RWPE1 (cell line): Measurements from ENCODE around the gene COL27A1.

Source experiments
- CTCF ChIA-PET: fragments of 350-600 bp; sonication (Branson Sonifier 250); formaldehyde crosslinking; extraction: SDS; loops from one replicate; lab custom pipeline; 2021; lab: Yijun Ruan, JAX
- POLR2A ChIA-PET: fragments of 400-600 bp; formaldehyde crosslinking; extraction: SDS; loops from one replicate; lab custom pipeline; 2020; ENCODE audit warnings: antibody characterized with exemption; ENCODE audit not compliant: low non-redundant PET; lab: Yijun Ruan, JAX
- DNase-seq: peaks from one replicate; pipeline ENCODE4 v3.0.0; 2012; ENCODE audit warnings: low spot score
- H3K27ac ChIP-seq: fragments of 450-650 bp; 2 replicates; pipeline ENCODE4 v1.5.1; 2017
- TF ChIP-seq, protein P1 (sequence below): fragments of 450-650 bp; conservative IDR thresholded peaks from 2 replicates; pipeline ENCODE4 v1.5.1; 2017; ENCODE audit warnings: low read depth, mild to moderate bottlenecking

COL27A1 gene

DNA sequence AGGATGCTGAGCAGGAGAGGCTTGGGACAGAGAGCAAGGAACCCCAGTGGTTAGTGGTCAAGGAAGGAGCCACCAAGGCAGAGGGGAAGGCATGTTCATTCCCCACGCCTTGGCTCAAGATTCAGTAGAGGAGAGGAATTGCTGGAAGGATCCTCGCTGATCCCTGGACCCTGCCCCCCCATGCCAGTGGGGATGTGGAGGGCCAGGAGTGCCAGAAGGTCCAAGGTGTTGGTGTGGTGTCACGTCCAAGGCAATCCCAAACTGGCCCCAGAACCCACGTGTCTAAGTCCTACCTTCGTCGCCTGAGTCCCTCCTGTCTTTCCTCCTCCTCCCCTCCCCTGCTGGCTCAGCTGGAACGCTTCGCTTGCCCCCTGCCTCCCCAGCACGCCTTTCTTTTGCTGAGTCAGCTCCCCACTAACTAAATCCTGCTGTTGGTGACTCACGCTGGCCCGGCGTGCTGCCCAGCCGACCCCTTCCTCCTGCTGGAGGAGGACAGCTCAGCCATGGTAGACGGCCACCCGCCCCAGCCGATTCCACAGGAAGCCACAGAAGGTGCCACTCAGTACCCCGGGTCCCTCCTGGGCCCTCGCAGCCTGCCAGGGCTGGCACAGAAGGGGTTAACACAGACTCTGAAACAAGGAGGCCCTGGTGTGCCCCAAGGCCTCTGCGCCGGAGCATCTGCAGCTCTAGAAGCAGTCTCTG lies 130.0 kb downstream of the COL27A1 start:
- POLR2A ChIA-PET, result no interaction called here
- CTCF ChIA-PET, result interaction anchor here (0.5 to 1.5 kb wide), 2 partner anchors 177 to 1010 kb away, joined by 3 to 9 read pairs; partner anchors contain the start of gene CDC26
- DNase-seq, result peak; percentile 75
- peak overlapping the region; percentile 68 for H3K27ac ChIP-seq
- TF ChIP-seq, protein P1, sequence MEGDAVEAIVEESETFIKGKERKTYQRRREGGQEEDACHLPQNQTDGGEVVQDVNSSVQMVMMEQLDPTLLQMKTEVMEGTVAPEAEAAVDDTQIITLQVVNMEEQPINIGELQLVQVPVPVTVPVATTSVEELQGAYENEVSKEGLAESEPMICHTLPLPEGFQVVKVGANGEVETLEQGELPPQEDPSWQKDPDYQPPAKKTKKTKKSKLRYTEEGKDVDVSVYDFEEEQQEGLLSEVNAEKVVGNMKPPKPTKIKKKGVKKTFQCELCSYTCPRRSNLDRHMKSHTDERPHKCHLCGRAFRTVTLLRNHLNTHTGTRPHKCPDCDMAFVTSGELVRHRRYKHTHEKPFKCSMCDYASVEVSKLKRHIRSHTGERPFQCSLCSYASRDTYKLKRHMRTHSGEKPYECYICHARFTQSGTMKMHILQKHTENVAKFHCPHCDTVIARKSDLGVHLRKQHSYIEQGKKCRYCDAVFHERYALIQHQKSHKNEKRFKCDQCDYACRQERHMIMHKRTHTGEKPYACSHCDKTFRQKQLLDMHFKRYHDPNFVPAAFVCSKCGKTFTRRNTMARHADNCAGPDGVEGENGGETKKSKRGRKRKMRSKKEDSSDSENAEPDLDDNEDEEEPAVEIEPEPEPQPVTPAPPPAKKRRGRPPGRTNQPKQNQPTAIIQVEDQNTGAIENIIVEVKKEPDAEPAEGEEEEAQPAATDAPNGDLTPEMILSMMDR, result no peak

DNA sequence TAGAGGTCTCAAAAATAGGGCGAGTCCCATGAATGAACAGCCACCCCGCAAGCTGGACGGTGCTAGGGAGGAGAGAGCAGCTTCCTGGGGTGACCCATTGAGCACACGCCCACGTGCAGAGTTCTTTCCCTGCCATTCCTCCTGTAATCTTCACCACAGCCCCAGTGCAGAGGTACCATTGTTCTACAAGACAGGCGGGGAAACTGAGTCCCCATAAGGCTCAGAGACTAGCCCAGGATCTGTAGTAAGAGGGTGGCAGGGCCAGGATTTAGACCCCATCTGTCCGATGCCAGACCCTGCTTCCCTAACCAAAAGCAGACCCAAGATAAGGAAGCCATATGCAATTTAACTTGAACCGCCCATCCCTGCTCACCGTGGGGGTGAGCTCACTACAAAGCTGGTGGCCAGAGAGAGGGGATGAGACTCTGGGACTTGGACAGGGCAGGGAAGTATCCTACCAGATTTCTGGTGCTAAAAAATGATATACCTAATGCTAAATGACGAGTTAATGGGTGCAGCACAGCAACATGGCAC lies 130.9 kb downstream of the COL27A1 start:
- H3K27ac ChIP-seq, result peak overlapping the region; percentile 68
- TF ChIP-seq, protein P1, result no peak
- ChIA-PET POLR2A (no interaction called here), CTCF (interaction anchor here (0.6 to 5.2 kb wide), 4 partner anchors 8 to 202 kb away, joined by 3 to 73 read pairs (median 6); no protein-coding TSS in a partner anchor)
- no peak for DNase-seq

DNA sequence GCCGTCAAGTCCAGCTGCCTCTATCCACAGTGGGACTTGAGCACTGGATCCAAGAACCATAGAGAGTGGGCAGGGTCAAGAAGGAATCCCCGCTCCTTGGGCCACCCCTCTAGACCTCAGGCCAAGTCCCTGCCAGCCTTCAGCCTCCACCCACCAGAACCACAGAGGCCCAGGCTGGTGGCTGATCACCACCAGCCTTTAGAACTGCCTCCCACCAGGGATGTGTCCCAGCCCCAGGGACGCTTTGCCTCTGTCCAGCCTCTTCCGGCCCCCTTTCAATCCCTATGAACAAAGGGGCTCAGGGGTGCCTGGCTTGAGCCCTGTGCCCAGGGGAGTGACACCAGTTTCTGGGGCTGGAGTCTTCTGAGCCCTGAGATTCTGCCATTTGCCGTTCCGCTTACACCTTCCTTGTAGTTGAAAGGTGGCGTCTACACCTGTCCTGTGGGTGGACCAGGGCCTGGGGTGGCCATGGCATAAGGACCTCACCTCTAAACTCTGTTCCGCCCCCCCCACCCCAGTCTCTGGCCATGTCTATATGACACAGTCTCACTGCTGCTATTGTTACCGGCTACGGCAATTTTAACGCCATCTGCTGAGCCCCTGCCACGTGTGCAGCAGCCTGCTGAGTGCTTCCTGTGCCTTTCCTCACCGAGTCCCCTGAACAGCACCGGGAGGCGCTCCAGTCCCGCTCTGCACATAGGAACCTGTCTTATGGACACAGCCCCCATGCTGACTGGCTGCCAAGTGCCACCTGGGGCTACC lies 131.8 kb downstream of the COL27A1 start:
- CTCF ChIA-PET, result interaction anchor here (0.6 to 8.8 kb wide), 6 partner anchors 131 to 1442 kb away, joined by 3 to 137 read pairs (median 18); partner anchors contain the start of gene COL27A1
- H3K27ac ChIP-seq, result peak overlapping the region; percentile 85
- TF ChIP-seq, protein P1, result no peak
- DNase-seq, result no peak
- POLR2A ChIA-PET, result interaction anchor here (0.7 kb wide), 1 partner anchor 37 kb away, joined by 3 read pairs; no protein-coding TSS in a partner anchor

DNA sequence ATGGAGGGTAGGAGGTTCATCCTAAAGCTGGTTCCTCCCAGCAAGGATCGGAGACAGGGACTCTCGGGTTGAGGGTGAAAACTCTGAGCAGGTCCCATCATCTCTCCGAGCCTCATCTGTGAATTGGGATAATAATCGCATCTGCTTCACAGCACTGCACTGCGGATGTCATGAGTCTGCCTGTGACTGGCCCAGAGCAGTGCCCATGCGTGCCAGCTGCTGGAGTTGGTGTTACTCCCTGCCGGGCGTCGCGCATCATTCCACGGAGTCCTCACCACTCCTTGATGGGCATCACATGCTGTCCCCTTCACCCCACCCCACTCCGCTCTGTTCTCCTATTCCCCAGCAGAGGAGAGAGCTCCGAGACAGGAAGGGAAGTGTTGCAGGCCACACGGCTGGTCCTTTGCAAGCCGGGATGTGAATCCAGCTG lies 132.4 kb downstream of the COL27A1 start:
- TF ChIP-seq, protein P1, result no peak
- ChIA-PET POLR2A (interaction anchor here (0.7 kb wide), 1 partner anchor 37 kb away, joined by 3 read pairs; no protein-coding TSS in a partner anchor), CTCF (interaction anchor here (0.7 to 8.8 kb wide), 6 partner anchors 9 to 387 kb away, joined by 4 to 137 read pairs (median 16); partner anchors contain the start of gene COL27A1)
- H3K27ac ChIP-seq, result peak overlapping the region; percentile 85
- no peak for DNase-seq

DNA sequence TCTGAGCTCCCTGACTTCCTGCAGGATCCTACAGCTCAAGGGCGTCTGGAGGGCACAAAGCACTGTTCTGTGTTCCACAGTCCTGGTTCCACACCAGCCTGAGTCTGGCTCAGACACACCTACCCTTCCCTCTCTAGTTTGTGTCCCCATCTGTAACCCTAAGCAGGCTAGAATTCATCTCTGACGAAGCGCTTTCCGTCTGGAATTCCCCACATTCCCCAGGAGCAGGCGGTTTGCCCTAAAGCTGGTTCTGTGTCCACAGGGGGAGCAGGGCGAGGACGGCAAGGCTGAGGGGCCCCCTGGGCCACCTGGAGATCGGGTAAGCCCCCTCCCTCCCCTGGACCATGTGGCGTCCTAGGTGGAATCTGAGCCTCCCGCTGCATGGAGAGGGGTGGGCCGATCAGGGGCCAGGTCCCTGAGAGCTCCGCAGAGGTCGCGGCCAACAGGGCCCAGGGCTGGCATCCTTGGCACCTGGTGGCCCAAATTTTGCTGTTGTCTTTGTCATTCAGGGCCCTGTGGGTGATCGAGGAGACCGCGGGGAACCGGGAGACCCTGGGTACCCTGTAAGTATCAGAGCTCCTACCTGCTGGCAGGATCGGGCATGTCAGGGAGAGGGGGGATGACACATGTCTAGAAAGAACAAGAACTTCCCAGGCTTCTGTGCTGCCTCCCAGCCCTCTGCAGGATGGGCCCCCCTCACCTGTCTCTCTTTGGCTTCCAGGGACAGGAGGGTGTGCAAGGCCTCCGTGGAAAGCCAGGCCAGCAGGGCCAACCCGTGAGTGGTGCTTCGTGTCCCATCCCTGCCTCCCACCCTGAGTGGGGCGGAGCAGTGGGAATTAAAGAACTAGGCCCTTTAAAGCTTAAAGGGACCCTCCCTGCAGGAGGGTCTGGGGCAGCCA lies 133.1 kb downstream of the COL27A1 start:
- peak overlapping the region; percentile 85 for H3K27ac ChIP-seq
- ChIA-PET CTCF (interaction anchor here (0.6 to 8.8 kb wide), 10 partner anchors 10 to 204 kb away, joined by 3 to 137 read pairs (median 4); partner anchors contain the start of gene COL27A1), POLR2A (interaction anchor here (0.7 kb wide), 1 partner anchor 38 kb away, joined by 3 read pairs; no protein-coding TSS in a partner anchor)
- TF ChIP-seq, protein P1, result no peak; the same call in 1 of the 2 replicates
- DNase-seq, result peak; percentile 87
